ENCODE results near the gene FERMT2.

GRCh38 chr14:52853522-52853854 lies 97.4 kb downstream of the FERMT2 start:
- TF ChIP-seq, protein P1, sequence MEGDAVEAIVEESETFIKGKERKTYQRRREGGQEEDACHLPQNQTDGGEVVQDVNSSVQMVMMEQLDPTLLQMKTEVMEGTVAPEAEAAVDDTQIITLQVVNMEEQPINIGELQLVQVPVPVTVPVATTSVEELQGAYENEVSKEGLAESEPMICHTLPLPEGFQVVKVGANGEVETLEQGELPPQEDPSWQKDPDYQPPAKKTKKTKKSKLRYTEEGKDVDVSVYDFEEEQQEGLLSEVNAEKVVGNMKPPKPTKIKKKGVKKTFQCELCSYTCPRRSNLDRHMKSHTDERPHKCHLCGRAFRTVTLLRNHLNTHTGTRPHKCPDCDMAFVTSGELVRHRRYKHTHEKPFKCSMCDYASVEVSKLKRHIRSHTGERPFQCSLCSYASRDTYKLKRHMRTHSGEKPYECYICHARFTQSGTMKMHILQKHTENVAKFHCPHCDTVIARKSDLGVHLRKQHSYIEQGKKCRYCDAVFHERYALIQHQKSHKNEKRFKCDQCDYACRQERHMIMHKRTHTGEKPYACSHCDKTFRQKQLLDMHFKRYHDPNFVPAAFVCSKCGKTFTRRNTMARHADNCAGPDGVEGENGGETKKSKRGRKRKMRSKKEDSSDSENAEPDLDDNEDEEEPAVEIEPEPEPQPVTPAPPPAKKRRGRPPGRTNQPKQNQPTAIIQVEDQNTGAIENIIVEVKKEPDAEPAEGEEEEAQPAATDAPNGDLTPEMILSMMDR (IDR thresholded peaks at IDR 0.05), result no peak
- TF ChIP-seq POLR2A (IDR thresholded peaks at IDR 0.05), result no peak
